B cell (primary cell): ENCODE results near the gene PSMG4. TPM values are rescaled to one million over a fixed set of nuclear protein-coding genes. Genes with fewer than 3 reads are reported as not detected.

Experiments used
- ATAC-seq: fragments of 200-7000 bp; cut with Tn5 transposase; one replicate; pipeline ENCODE4 v1.10.0; 2021; ENCODE audit warnings: low read depth, mild to moderate bottlenecking, moderate number of reproducible peaks, moderate library complexity
- CTCF ChIA-PET: fragments of 350-600 bp; sonication (Branson Sonifier 250); formaldehyde crosslinking; loops from one replicate; lab custom pipeline; 2021; ENCODE audit warnings: antibody characterized with exemption, inconsistent platforms; lab: Charles Lee
- POLR2A ChIA-PET: fragments of 350-600 bp; sonication (Branson Sonifier 250); formaldehyde crosslinking; loops from one replicate; lab custom pipeline; 2021; ENCODE audit warnings: antibody characterized with exemption; lab: Charles Lee
- DNase-seq: peaks from one replicate; pipeline ENCODE4 v3.0.0; 2013
- H2AFZ ChIP-seq: 2 replicates; pipeline ENCODE4 v1.6.1; 2012; ENCODE audit warnings: mild to moderate bottlenecking, low read depth, low read length; ENCODE audit not compliant: insufficient read depth, poor library complexity, severe bottlenecking
- H3K27ac ChIP-seq, 2 donors: 1 replicate in 1 of 2; 2 replicates in 1 of 2; pipeline ENCODE4 v1.5.1; 2012 to 2013; ENCODE audit warnings: low read length in 2 of 2, mild to moderate bottlenecking in 2 of 2, moderate library complexity in 1 of 2
- H3K27me3 ChIP-seq, 4 experiments: fragments of 200-600 bp in 1 of 4; sonication (generic) in 1 of 4; replicated peaks in 1 of 4; 1 replicate in 2 of 4; 2 replicates in 2 of 4; pipeline versions ENCODE4 v1.6.1 to v1.7.0; 2013 to 2016; ENCODE audit warnings: low read length in 3 of 4, mild to moderate bottlenecking in 2 of 4, mixed read lengths in 1 of 4, moderate library complexity in 1 of 4; ENCODE audit not compliant: insufficient read depth in 4 of 4, control insufficient read depth in 3 of 4; ENCODE audit errors: control extremely low read depth in 1 of 4
- H3K36me3 ChIP-seq, 2 experiments: replicated peaks in 1 of 2; 1 replicate in 1 of 2; 2 replicates in 1 of 2; pipeline versions ENCODE4 v1.6.1 to v1.7.1; 2013; ENCODE audit warnings: low read length in 1 of 2; ENCODE audit not compliant: insufficient read depth in 2 of 2, control insufficient read depth in 1 of 2; ENCODE audit errors: control extremely low read depth in 1 of 2, extremely low read depth in 1 of 2
- H3K4me1 ChIP-seq, 2 donors: fragments of 200-600 bp in 1 of 2; sonication (generic) in 1 of 2; 1 replicate in 1 of 2; 2 replicates in 1 of 2; pipeline versions ENCODE4 v1.5.1 to v1.6.1; 2013 to 2017; ENCODE audit warnings: low read length in 2 of 2; ENCODE audit not compliant: control insufficient read depth in 2 of 2, insufficient read depth in 2 of 2
- H3K4me2 ChIP-seq: replicated peaks from 2 replicates; pipeline ENCODE3; 2012; ENCODE audit warnings: mild to moderate bottlenecking, low read depth, low read length; ENCODE audit not compliant: poor library complexity, severe bottlenecking
- H3K4me3 ChIP-seq, 5 experiments: fragments of 200-600 bp in 1 of 5; sonication (generic) in 1 of 5; 1 replicate in 3 of 5; 2 replicates in 2 of 5; pipeline versions ENCODE4 v1.5.1 to v1.7.0; 2011 to 2016; ENCODE audit warnings: low read length in 4 of 5, mild to moderate bottlenecking in 4 of 5, low read depth in 2 of 5, control low read depth in 1 of 5, moderate library complexity in 1 of 5; ENCODE audit not compliant: insufficient read depth in 1 of 5; ENCODE audit errors: control extremely low read depth in 1 of 5, extremely low read depth in 1 of 5
- H3K79me2 ChIP-seq: fragments of 200-600 bp; sonication (generic); one replicate; pipeline ENCODE4 v1.6.0; 2016; ENCODE audit warnings: low read length; ENCODE audit not compliant: control insufficient read depth, insufficient read depth
- H3K9ac ChIP-seq: fragments of 200-600 bp; sonication (generic); 2 replicates; pipeline ENCODE4 v1.6.1; 2017; ENCODE audit warnings: mild to moderate bottlenecking, low read length, moderate library complexity
- H3K9me3 ChIP-seq, 3 donors: one replicate each; pipeline versions ENCODE4 v1.6.1 to v1.7.1; 2013; ENCODE audit warnings: low read length in 2 of 3; ENCODE audit not compliant: control insufficient read depth in 2 of 3, insufficient read depth in 1 of 3; ENCODE audit errors: control extremely low read depth in 1 of 3
- H4K20me1 ChIP-seq: 2 replicates; pipeline ENCODE4 v1.6.0; 2012; ENCODE audit warnings: mild to moderate bottlenecking, low read length; ENCODE audit not compliant: insufficient read depth, control insufficient read depth, poor library complexity, severe bottlenecking
- H3K27ac Mint-ChIP-seq: one replicate; pipeline ENCODE4 v1.8.0; 2021; ENCODE audit warnings: mixed read lengths
- H3K27me3 Mint-ChIP-seq: one replicate; pipeline ENCODE4 v1.8.0; 2021; ENCODE audit warnings: mixed read lengths
- H3K4me1 Mint-ChIP-seq: one replicate; pipeline ENCODE4 v1.8.0; 2021; ENCODE audit warnings: mixed read lengths
- H3K4me3 Mint-ChIP-seq: one replicate; pipeline ENCODE4 v1.8.0; 2021; ENCODE audit warnings: mixed read lengths
- H3K9me3 Mint-ChIP-seq: one replicate; pipeline ENCODE4 v1.8.0; 2022; ENCODE audit warnings: mixed read lengths; ENCODE audit not compliant: insufficient read depth
- EZH2 ChIP-seq: IDR thresholded peaks from 2 replicates; pipeline ENCODE4 v1.6.1; 2012; ENCODE audit warnings: borderline replicate concordance, low read depth, mild to moderate bottlenecking, moderate library complexity, low read length; ENCODE audit not compliant: insufficient read depth, poor library complexity, severe bottlenecking
- WGBS: methylation state at CpG from one replicate; pipeline ENCODE4 v1.1.5; 2013; ENCODE audit warnings: missing lambda C conversion rate; ENCODE audit not compliant: insufficient coverage; 5-methylcytosine and 5-hydroxymethylcytosine counted together
- intact Hi-C: fragments of 100-400 bp; cut with micrococcal nuclease; formaldehyde crosslinking; loops from one replicate; pipeline ENCODE4 v1.10.0; 2022
- polyA plus RNA-seq: library from polyadenylated mRNA; depleted of rRNA; stranded (reverse); fragments of >200 nt; gene quantifications from 2 replicates; pipeline ENCODE4 v1.2.3, GENCODE V29; 2012
- total RNA-seq, 2 donors: library from RNA; stranded (reverse); fragments of 120-200 nt in 1 of 2; gene quantifications; 1 replicate in 1 of 2; 2 replicates in 1 of 2; pipeline versions ENCODE4 v1.2.3 to v1.2.4, GENCODE V29; 2013 to 2022
- TF ChIP-seq, protein P1 (sequence below): fragments of 200-600 bp; IDR thresholded peaks from one replicate; pipeline ENCODE4 v1.8.0; 2022; ENCODE audit warnings: antibody characterized with exemption, mild to moderate bottlenecking

PSMG4 gene
- total and polyA plus RNA-seq, 2 donors (not counting 1 experiment from before 2014, with no cell fraction given) = 31.9 to 42.4 TPM

DNA sequence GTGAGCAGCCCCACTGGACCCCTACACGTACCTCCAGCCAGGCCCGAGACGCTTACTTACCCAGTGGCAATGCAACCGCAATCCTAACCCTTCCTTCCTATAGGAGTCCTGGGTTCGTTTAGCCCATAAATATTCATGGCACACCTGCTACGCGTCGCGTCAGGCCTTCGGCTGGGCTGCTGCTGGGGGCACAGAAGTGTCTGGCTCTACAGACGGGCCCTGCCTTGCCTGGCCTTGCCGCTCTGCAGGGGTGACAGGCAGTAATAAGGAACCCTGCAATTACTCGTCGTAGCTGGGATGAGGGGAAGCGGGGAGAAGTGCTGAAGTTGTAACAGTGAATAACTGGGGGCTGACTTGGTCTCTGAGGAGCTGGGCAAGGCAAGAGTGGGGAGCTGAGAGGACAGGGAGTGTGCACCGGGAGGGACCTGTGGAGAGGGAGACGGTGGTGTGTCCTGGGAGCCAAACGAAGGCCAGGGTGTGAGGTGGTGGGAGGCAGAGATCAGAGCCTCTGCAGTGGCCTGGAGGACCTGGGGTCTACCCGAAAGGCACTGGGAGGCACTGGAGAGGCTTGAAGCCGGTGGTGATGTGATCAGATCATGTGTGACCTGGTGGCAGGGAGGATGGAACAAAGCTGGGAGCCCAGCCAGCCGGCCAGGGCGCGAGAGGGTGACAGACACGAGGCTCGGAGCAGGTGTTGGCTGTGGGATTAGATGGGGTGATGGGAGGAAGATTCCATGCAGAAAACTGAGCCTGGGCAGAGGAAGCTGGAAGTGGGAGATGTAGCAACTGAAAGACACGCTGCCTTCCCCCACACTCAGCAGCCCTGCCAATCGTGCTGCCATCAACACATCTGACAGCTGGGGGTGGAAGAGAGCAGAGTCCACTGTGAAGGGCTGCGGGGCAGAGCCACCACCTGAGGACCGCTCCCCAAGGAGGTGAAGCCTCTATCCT lies 36.4 kb downstream of the PSMG4 start:
- H3K27me3 ChIP-seq = peaks cover 0 to 14% (median 0%) of the 10 kb centered on the region in 4 experiments
- no peak for ATAC-seq
- Mint-ChIP-seq H3K27ac (no peak overlapping the region), H3K4me1 (no peaks in the 10 kb centered on the region), H3K27me3 (peaks cover 24% of the 10 kb centered on the region), H3K4me3 (no peak overlapping the region), H3K9me3 (no peaks in the 10 kb centered on the region)
- H3K79me2 ChIP-seq = no peaks in the 10 kb centered on the region
- H3K27ac ChIP-seq = no peak overlapping the region
- DNase-seq = no peak
- ChIA-PET POLR2A (no interaction called here), CTCF (interaction anchor here (1.4 kb wide), 1 partner anchor 712 kb away, joined by 4 read pairs; no protein-coding TSS in a partner anchor)
- H3K4me3 ChIP-seq = no peak overlapping the region
- TF ChIP-seq, protein P1, sequence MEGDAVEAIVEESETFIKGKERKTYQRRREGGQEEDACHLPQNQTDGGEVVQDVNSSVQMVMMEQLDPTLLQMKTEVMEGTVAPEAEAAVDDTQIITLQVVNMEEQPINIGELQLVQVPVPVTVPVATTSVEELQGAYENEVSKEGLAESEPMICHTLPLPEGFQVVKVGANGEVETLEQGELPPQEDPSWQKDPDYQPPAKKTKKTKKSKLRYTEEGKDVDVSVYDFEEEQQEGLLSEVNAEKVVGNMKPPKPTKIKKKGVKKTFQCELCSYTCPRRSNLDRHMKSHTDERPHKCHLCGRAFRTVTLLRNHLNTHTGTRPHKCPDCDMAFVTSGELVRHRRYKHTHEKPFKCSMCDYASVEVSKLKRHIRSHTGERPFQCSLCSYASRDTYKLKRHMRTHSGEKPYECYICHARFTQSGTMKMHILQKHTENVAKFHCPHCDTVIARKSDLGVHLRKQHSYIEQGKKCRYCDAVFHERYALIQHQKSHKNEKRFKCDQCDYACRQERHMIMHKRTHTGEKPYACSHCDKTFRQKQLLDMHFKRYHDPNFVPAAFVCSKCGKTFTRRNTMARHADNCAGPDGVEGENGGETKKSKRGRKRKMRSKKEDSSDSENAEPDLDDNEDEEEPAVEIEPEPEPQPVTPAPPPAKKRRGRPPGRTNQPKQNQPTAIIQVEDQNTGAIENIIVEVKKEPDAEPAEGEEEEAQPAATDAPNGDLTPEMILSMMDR = no peak
- TF ChIP-seq EZH2 = no peak
- no peaks in the 10 kb centered on the region for H4K20me1 ChIP-seq
- H3K9ac ChIP-seq = no peak overlapping the region
- no peak overlapping the region for H2AFZ ChIP-seq
- intact Hi-C loops = no loop called here
- no peak overlapping the region for H3K4me2 ChIP-seq
- no peaks in the 10 kb centered on the region for H3K36me3 ChIP-seq
- WGBS = 91% methylated on average over 23 of the region's 29 CpGs
- no peaks in the 10 kb centered on the region for H3K4me1 ChIP-seq
- no peaks in the 10 kb centered on the region for H3K9me3 ChIP-seq

DNA sequence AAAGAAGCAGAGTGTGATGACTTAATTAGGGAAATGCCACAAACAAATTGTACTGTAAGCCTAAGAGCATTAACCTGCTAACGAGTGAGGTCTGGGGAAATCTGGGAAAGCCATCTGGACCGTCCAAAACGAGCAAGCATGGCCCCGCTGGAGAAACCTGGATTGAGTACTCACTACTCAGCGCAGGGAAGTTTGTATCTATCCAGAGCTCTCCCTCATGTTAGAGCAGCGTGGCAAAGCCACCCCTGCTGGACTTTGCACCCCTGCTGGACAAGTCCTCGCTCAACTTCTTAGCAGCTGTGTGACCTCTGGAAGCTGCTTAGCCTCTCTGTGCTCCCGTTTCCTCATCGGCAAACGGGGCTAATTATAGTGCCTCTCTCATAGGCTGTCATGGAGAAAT lies 37.3 kb downstream of the PSMG4 start:
- ChIA-PET CTCF (interaction anchor here (1.4 kb wide), 1 partner anchor 712 kb away, joined by 4 read pairs; no protein-coding TSS in a partner anchor), POLR2A (no interaction called here)
- no peak for DNase-seq
- Histone ChIP-seq H3K27me3 (peaks cover 0 to 14% (median 0%) of the 10 kb centered on the region in 4 experiments), H4K20me1 (no peaks in the 10 kb centered on the region), H3K79me2 (no peaks in the 10 kb centered on the region), H3K27ac (no peak overlapping the region), H3K9me3 (no peaks in the 10 kb centered on the region), H3K9ac (no peak overlapping the region), H3K36me3 (no peaks in the 10 kb centered on the region), H3K4me1 (no peaks in the 10 kb centered on the region), H2AFZ (no peak overlapping the region), H3K4me3 (no peak overlapping the region), H3K4me2 (no peak overlapping the region)
- intact Hi-C loops = no loop called here
- Mint-ChIP-seq H3K27me3 (peaks cover 24% of the 10 kb centered on the region), H3K27ac (no peak overlapping the region), H3K4me3 (no peak overlapping the region), H3K4me1 (no peaks in the 10 kb centered on the region), H3K9me3 (no peaks in the 10 kb centered on the region)
- no peak for ATAC-seq
- WGBS = 89% methylated on average over 7 of the region's 10 CpGs
- TF ChIP-seq, protein P1 = no peak
- TF ChIP-seq EZH2 = no peak
